PFSK-1 (cell line): ENCODE measurements around the gene ABLIM2.

Experiments
- FOXP2 ChIP-seq: optimal IDR thresholded peaks from 2 replicates; pipeline ENCODE3; 2011; ENCODE audit warnings: borderline replicate concordance, control low read depth, inconsistent platforms; ENCODE audit not compliant: insufficient read depth; ENCODE audit errors: extremely low read length, extremely low read depth
- POLR2AphosphoS5 ChIP-seq: IDR thresholded peaks from 2 replicates; pipeline ENCODE4 v1.6.1; 2012; ENCODE audit warnings: low read depth, mild to moderate bottlenecking, control low read depth, low read length, moderate library complexity
- SIN3A ChIP-seq: IDR thresholded peaks from 2 replicates; pipeline ENCODE4 v1.6.1; 2012; ENCODE audit warnings: mild to moderate bottlenecking, low read length, moderate library complexity, borderline replicate concordance; ENCODE audit not compliant: insufficient read depth

DNA sequence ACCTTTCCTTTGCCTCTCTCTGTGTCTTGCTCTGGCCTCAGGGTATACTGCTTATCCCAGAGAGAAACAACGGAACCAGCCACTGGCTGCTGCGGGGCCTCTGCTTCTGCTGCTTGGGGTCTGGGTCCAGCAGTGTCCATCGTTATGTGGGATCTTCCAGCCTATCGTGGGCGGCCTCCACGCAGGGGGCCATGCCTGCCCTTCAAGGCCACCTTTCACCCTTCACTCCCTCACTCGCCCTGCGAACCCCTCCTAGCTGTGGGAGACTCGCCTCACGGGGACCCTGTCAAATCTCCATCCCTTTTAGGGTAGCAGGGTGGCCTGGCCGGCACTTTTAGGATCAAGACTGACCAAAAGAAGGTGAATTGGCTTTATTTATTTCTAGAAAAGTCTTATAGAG lies 19.3 kb upstream of the ABLIM2 start:
- TF ChIP-seq FOXP2, result no peak
- TF ChIP-seq POLR2AphosphoS5, result no peak
- no peak for TF ChIP-seq SIN3A
